Cardiac fibroblast (primary cell): Measurements from ENCODE around the gene BEST4.

Experiments used
- DNase-seq, 2 donors: peaks; one replicate each; pipeline versions ENCODE4 v3.0.0 to v3.0.0-alpha.2; 2010; ENCODE audit warnings: low read depth in 2 of 2
- H3K4me3 ChIP-seq, 2 donors: replicated peaks in 1 of 2; 1 replicate in 1 of 2; 2 replicates in 1 of 2; pipeline ENCODE4 v1.5.1; 2011; ENCODE audit warnings: low read depth in 2 of 2, low read length in 2 of 2, mild to moderate bottlenecking in 2 of 2, moderate library complexity in 1 of 2
- CTCF ChIP-seq: IDR thresholded peaks from one replicate; pipeline ENCODE4 v1.5.1; 2011; ENCODE audit warnings: low read depth, mild to moderate bottlenecking, low read length, inconsistent platforms

Gene BEST4

GRCh38 chr1:44822981-44823451, 35.0 kb upstream of the BEST4 start:
- H3K4me3 ChIP-seq = no peak overlapping the region
- no peak for DNase-seq
- no peak for TF ChIP-seq CTCF

- H3K4me3 ChIP-seq = no peak overlapping the region
- TF ChIP-seq CTCF = no peak
- no peak for DNase-seq
These were observed 34.2 kb upstream of the BEST4 start for GRCh38 chr1:44822131-44822701.

GRCh38 chr1:44821240-44821715, 33.3 kb upstream of the BEST4 start:
- no peak for DNase-seq
- TF ChIP-seq CTCF = no peak
- H3K4me3 ChIP-seq = no peak overlapping the region

- no peak for DNase-seq
- H3K4me3 ChIP-seq = peak overlapping the region; percentile 46 to 51
- TF ChIP-seq CTCF = no peak
These were observed 32.6 kb upstream of the BEST4 start for GRCh38 chr1:44820328-44821239.

- no peak for TF ChIP-seq CTCF
These were observed 31.8 kb upstream of the BEST4 start for GRCh38 chr1:44819608-44820327.

GRCh38 chr1:44819196-44819607, 31.2 kb upstream of the BEST4 start:
- H3K4me3 ChIP-seq = peak overlapping the region; percentile 4 to 25
- DNase-seq = no peak
- no peak for TF ChIP-seq CTCF

More at GRCh38 chr1:44819608-44820327, 31.8 kb upstream of the BEST4 start:
- H3K4me3 ChIP-seq = peak overlapping the region; percentile 46 to 51
- peak; percentile 94 to 96 for DNase-seq
